Endothelial cell of umbilical vein (primary cell): Measurements from ENCODE around the gene MYH10. TPM values are rescaled to one million over a fixed set of nuclear protein-coding genes. Genes with fewer than 3 reads are reported as not detected.

Source experiments
- BruUV-seq: library from RNA; stranded (reverse); fragments of 400-500 nt; replicated peaks from 2 replicates; lab custom pipeline; 2021; lab: Mats Ljungman, UMichigan
- CTCF ChIA-PET: fragments of 300-600, 350-600 bp; sonication (Branson Sonifier 250); formaldehyde crosslinking; loops from one replicate; lab custom pipeline; 2021; ENCODE audit warnings: antibody characterized with exemption, inconsistent platforms; lab: Charles Lee
- POLR2A ChIA-PET: fragments of 300-600, 350-600 bp; sonication (Branson Sonifier 250); formaldehyde crosslinking; loops from one replicate; lab custom pipeline; 2021; ENCODE audit warnings: antibody characterized with exemption, inconsistent platforms; lab: Charles Lee
- DNase-seq: peaks from one replicate; pipeline ENCODE4 v3.0.0-alpha.2; 2011; ENCODE audit warnings: low read depth, low spot score
- FAIRE-seq: peaks from 2 replicates; lab custom pipeline; 2011; peaks lifted over from hg19 to GRCh38; lab: Jason Lieb, UNC
- H2AFZ ChIP-seq: 2 replicates; pipeline ENCODE4 v1.6.0; 2012; ENCODE audit warnings: low read depth, low read length, control low read depth, inconsistent platforms
- H3K27ac ChIP-seq: 2 replicates; pipeline ENCODE4 v1.5.1; 2011; ENCODE audit warnings: low read depth, mild to moderate bottlenecking, control low read depth, low read length, moderate library complexity; ENCODE audit not compliant: insufficient read depth
- H3K27me3 ChIP-seq, 2 experiments: 2 replicates each; pipeline versions ENCODE4 v1.6.0 to v1.6.1; 2011; ENCODE audit warnings: low read length in 2 of 2, mixed read lengths in 1 of 2; ENCODE audit not compliant: control insufficient read depth in 2 of 2, insufficient read depth in 2 of 2
- H3K36me3 ChIP-seq, 2 experiments: 2 replicates in 1 of 2; 3 replicates in 1 of 2; pipeline ENCODE4 v1.5.1; 2011; ENCODE audit warnings: low read length in 2 of 2, mild to moderate bottlenecking in 1 of 2, moderate library complexity in 1 of 2; ENCODE audit not compliant: control insufficient read depth in 2 of 2, insufficient read depth in 2 of 2; ENCODE audit errors: extremely low read depth in 1 of 2
- H3K4me1 ChIP-seq: 3 replicates; pipeline ENCODE4 v1.5.1; 2011; ENCODE audit warnings: mild to moderate bottlenecking, low read length; ENCODE audit not compliant: control insufficient read depth, insufficient read depth; ENCODE audit errors: extremely low read depth
- H3K4me2 ChIP-seq: 2 replicates; pipeline ENCODE4 v1.6.1; 2011; ENCODE audit warnings: low read length, control low read depth, mixed read lengths; ENCODE audit not compliant: insufficient read depth
- H3K4me3 ChIP-seq, 3 experiments: fragments of 200-600 bp in 1 of 3; sonication (generic), shearing (Covaris generic) in 1 of 3; replicated peaks in 1 of 3; 2 replicates each; pipeline ENCODE4 v1.5.1; 2011 to 2016; ENCODE audit warnings: control low read depth in 3 of 3, low read length in 3 of 3, mild to moderate bottlenecking in 2 of 3, inconsistent platforms in 1 of 3, low read depth in 1 of 3, moderate library complexity in 1 of 3; ENCODE audit not compliant: insufficient read depth in 1 of 3
- H3K79me2 ChIP-seq: 2 replicates; pipeline ENCODE4 v1.6.0; 2012; ENCODE audit warnings: low read length, inconsistent platforms; ENCODE audit not compliant: control insufficient read depth, insufficient read depth
- H3K9ac ChIP-seq: replicated peaks from 2 replicates; pipeline ENCODE3; 2011; ENCODE audit warnings: low read length, control low read depth; ENCODE audit not compliant: insufficient read depth; ENCODE audit errors: extremely low read depth
- H3K9me1 ChIP-seq: replicated peaks from 3 replicates; pipeline ENCODE4 v1.6.0; 2011; ENCODE audit warnings: mild to moderate bottlenecking, low read length; ENCODE audit not compliant: control insufficient read depth, insufficient read depth; ENCODE audit errors: extremely low read depth
- H3K9me3 ChIP-seq: replicated peaks from 2 replicates; pipeline ENCODE4 v1.5.1; 2012; ENCODE audit warnings: low read length, inconsistent platforms; ENCODE audit not compliant: control insufficient read depth, insufficient read depth
- H4K20me1 ChIP-seq: replicated peaks from 2 replicates; pipeline ENCODE3; 2011; ENCODE audit warnings: mild to moderate bottlenecking, low read length; ENCODE audit not compliant: control insufficient read depth, insufficient read depth; ENCODE audit errors: extremely low read depth
- EZH2 ChIP-seq: IDR thresholded peaks from 2 replicates; pipeline ENCODE4 v1.6.1; 2012; ENCODE audit warnings: borderline replicate concordance, low read depth, mild to moderate bottlenecking, moderate library complexity, low read length, inconsistent platforms; ENCODE audit not compliant: severe bottlenecking
- FOS ChIP-seq: IDR thresholded peaks from 2 replicates; pipeline ENCODE4 v1.6.1; 2011; ENCODE audit warnings: mild to moderate bottlenecking, low read length, moderate library complexity, borderline replicate concordance; ENCODE audit not compliant: insufficient read depth
- GATA2 ChIP-seq: IDR thresholded peaks from 2 replicates; pipeline ENCODE4 v1.7.0; 2011; ENCODE audit warnings: low read depth, mild to moderate bottlenecking, moderate library complexity, mixed read lengths, low read length; ENCODE audit not compliant: insufficient read length, insufficient read depth
- JUN ChIP-seq: IDR thresholded peaks from 2 replicates; pipeline ENCODE4 v1.6.1; 2011; ENCODE audit warnings: borderline replicate concordance, low read depth; ENCODE audit not compliant: insufficient read length, insufficient read depth
- MAX ChIP-seq: IDR thresholded peaks from 2 replicates; pipeline ENCODE4 v1.6.1; 2011; ENCODE audit not compliant: insufficient read depth, insufficient read length
- MYC ChIP-seq: IDR thresholded peaks from one replicate; pipeline ENCODE4 v1.6.1; 2011; ENCODE audit warnings: mild to moderate bottlenecking, low read depth, low read length
- POLR2A ChIP-seq: IDR thresholded peaks from 2 replicates; pipeline ENCODE4 v1.6.1; 2012; ENCODE audit warnings: low read depth, mild to moderate bottlenecking, control low read depth, low read length
- POLR2AphosphoS5 ChIP-seq: IDR thresholded peaks from 2 replicates; pipeline ENCODE4 v1.6.1; 2012; ENCODE audit warnings: low read depth, mild to moderate bottlenecking, control low read depth, low read length, moderate library complexity; ENCODE audit not compliant: insufficient read depth
- dilution Hi-C: fragments of 300-500 bp; cut with MboI; formaldehyde crosslinking; loops from one replicate; pipeline ENCODE4 v1.15.0; 2019; ENCODE audit warnings: low sequenced_read_pairs; ENCODE audit not compliant: extremely low pct_ligation_motif_present
- intact Hi-C: fragments of 100-400 bp; cut with micrococcal nuclease; formaldehyde crosslinking; loops from one replicate; pipeline ENCODE4 v1.10.0; 2022
- polyA plus RNA-seq, 4 experiments: library from polyadenylated mRNA; depleted of rRNA in 3 of 4; stranded (reverse) in 3 of 4; unstranded in 1 of 4; fragments of >200 nt; gene quantifications; 2 replicates each; pipeline versions ENCODE4 v1.2.1 to v1.2.3, GENCODE V29; 2011 to 2012; ENCODE audit warnings: missing spikeins in 1 of 4
- total RNA-seq: library from RNA; stranded (reverse); gene quantifications from 2 replicates; pipeline ENCODE4 v1.2.3, GENCODE V29; 2021
- TF ChIP-seq, protein P1 (sequence below), 2 donors: IDR thresholded peaks; 1 replicate in 1 of 2; 2 replicates in 1 of 2; pipeline ENCODE4 v1.5.1; 2011; ENCODE audit warnings: low read length in 2 of 2, mild to moderate bottlenecking in 2 of 2, moderate library complexity in 2 of 2, control low read depth in 1 of 2, inconsistent platforms in 1 of 2, low read depth in 1 of 2; ENCODE audit not compliant: insufficient read depth in 1 of 2; ENCODE audit errors: extremely low read depth in 1 of 2

The MYH10 gene
- total and polyA plus RNA-seq, 2 donors (not counting 3 experiments of a cell fraction or from before 2014, with no cell fraction given) = 73.4 to 232 TPM

DNA sequence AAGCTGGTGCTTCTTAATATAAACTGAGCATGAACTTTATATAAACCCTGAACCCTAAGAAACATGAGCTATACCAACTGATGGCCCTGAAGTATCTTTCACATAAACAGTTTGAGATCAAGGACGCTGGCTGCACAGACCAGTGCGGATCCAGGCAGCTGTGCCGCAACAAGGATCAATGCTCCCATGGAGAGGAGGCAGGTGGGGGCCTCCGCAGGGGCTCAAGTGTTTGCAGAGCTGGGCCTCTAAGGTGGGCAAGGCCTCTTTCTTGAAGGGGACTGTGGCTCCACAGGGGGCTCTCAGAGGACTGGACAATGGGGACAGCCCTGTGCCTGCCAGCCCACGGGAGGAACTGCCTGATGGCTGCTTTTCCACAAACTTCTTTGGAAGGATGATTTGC, 148.8 kb downstream of the MYH10 start:
- no peak for FAIRE-seq
- H3K36me3 ChIP-seq = peaks cover 20 to 61% of the 10 kb centered on the region in 2 experiments
- H4K20me1 ChIP-seq = no peaks in the 10 kb centered on the region
- no peak for TF ChIP-seq MYC
- TF ChIP-seq GATA2 = no peak
- TF ChIP-seq MAX = no peak
- no peak for TF ChIP-seq POLR2A
- TF ChIP-seq EZH2 = no peak
- no peak for TF ChIP-seq FOS
- TF ChIP-seq JUN = no peak
- TF ChIP-seq, protein P1, sequence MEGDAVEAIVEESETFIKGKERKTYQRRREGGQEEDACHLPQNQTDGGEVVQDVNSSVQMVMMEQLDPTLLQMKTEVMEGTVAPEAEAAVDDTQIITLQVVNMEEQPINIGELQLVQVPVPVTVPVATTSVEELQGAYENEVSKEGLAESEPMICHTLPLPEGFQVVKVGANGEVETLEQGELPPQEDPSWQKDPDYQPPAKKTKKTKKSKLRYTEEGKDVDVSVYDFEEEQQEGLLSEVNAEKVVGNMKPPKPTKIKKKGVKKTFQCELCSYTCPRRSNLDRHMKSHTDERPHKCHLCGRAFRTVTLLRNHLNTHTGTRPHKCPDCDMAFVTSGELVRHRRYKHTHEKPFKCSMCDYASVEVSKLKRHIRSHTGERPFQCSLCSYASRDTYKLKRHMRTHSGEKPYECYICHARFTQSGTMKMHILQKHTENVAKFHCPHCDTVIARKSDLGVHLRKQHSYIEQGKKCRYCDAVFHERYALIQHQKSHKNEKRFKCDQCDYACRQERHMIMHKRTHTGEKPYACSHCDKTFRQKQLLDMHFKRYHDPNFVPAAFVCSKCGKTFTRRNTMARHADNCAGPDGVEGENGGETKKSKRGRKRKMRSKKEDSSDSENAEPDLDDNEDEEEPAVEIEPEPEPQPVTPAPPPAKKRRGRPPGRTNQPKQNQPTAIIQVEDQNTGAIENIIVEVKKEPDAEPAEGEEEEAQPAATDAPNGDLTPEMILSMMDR (IDR thresholded peaks at IDR 0.05; ENCODE audit: extremely low read depth in 1 of 2, insufficient read depth in 1 of 2, low read depth in 1 of 2, low read length in 2 of 2) = no peak
- no peak for TF ChIP-seq POLR2AphosphoS5
- H3K4me1 ChIP-seq = no peaks in the 10 kb centered on the region
- H3K79me2 ChIP-seq = no peaks in the 10 kb centered on the region
- no peaks in the 10 kb centered on the region for H3K9me3 ChIP-seq
- dilution Hi-C loops = no loop called here
- no peak overlapping the region for H3K4me3 ChIP-seq
- no peaks in the 10 kb centered on the region for H3K9me1 ChIP-seq
- intact Hi-C loops = no loop called here
- ChIA-PET CTCF (interaction anchor here (1.1 to 1.9 kb wide), 3 partner anchors 10 to 265 kb away, joined by 3 to 6 read pairs (median 5); no protein-coding TSS in a partner anchor), POLR2A (no interaction called here)
- H3K4me2 ChIP-seq = no peak overlapping the region
- H3K27me3 ChIP-seq = no peaks in the 10 kb centered on the region
- no peak overlapping the region for H3K9ac ChIP-seq
- no peak overlapping the region for H2AFZ ChIP-seq
- no TSS peak for BruUV-seq
- no peak for DNase-seq
- H3K27ac ChIP-seq = no peak overlapping the region
